ENCODE results near the gene TXNRD1. TPM values are rescaled to one million over a fixed set of nuclear protein-coding genes. Genes with fewer than 3 reads are reported as not detected.
A peak's percentile ranks its signal among the peaks of the same experiment; 100 is the strongest.

The TXNRD1 gene
- total and polyA plus RNA-seq, 2 of the 8 experiments (the other 6 are each of a cell fraction or from before 2014, with no cell fraction given), result 56.8 to 127 TPM

DNA sequence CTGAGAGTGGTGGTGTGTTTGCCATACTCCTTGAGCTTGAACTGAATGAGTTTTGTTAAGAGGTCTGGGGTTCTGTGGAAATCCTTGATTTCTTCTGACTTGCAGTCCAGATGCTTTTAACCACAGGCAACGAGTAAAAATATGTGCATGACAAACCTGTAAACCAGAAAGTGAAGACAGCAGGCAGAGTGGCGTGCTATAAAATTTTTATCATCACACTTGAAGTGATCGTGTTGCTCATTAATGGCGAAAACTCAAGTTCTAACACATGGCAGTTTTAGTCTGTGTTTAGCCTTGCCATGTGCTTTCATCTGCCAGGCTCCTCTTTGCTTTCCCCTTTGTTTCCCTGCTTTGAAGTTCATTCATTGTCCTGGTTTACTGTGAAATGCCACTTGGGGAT, 28.0 kb downstream of the TXNRD1 start:
- no peak overlapping the region for H3K9ac ChIP-seq (replicated peaks in 1 of 4; ENCODE audit: extremely low read depth in 1 of 4, low read depth in 3 of 4, low read length in 3 of 4)
- H3K56ac ChIP-seq (replicated peaks; ENCODE audit: insufficient read length, low read depth, low read length), result no peak overlapping the region
- ChIA-PET CTCF (ENCODE audit: partially characterized antibody) (no interaction called here), POLR2A (ENCODE audit: partially characterized antibody) (interaction anchor here (3.7 kb wide), 1 partner anchor 44 kb away, joined by 12 read pairs; no protein-coding TSS in a partner anchor)
- H4K5ac ChIP-seq (ENCODE audit: insufficient read length, low read depth, low read length), result no peak overlapping the region
- H3K4me1 ChIP-seq (replicated peaks in 1 of 4; ENCODE audit: control insufficient read depth in 3 of 4, insufficient read depth in 4 of 4, low read length in 3 of 4), result no peaks in the 10 kb centered on the region
- 0 out of 2 replicates have a peak overlapping the region, but pooled peaks have one; percentile 26 for H2AFZ ChIP-seq (ENCODE audit: low read length)
- H4K20me1 ChIP-seq (replicated peaks in 1 of 2; ENCODE audit: control insufficient read depth in 1 of 2, insufficient read depth in 2 of 2, low read length in 2 of 2), result no peaks in the 10 kb centered on the region
- H3K79me1 ChIP-seq (ENCODE audit: low read depth, low read length), result no peaks in the 10 kb centered on the region
- no peak overlapping the region for H2BK5ac ChIP-seq (ENCODE audit: low read depth, low read length)
- no peak overlapping the region for H3K14ac ChIP-seq (ENCODE audit: insufficient read length)
- no peak overlapping the region for H2BK20ac ChIP-seq (ENCODE audit: low read length)
- H3K23ac ChIP-seq (ENCODE audit: insufficient read length), result no peak overlapping the region
- H3K4me3 ChIP-seq (ENCODE audit: extremely low read depth in 1 of 4, insufficient read depth in 2 of 4, low read depth in 3 of 4, low read length in 4 of 4), result no peak overlapping the region
- TF ChIP-seq, protein P1, sequence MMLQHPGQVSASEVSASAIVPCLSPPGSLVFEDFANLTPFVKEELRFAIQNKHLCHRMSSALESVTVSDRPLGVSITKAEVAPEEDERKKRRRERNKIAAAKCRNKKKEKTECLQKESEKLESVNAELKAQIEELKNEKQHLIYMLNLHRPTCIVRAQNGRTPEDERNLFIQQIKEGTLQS (IDR thresholded peaks at IDR 0.05; ENCODE audit: insufficient read depth, low read depth, low read length), result no peak
- TF ChIP-seq, protein P2, sequence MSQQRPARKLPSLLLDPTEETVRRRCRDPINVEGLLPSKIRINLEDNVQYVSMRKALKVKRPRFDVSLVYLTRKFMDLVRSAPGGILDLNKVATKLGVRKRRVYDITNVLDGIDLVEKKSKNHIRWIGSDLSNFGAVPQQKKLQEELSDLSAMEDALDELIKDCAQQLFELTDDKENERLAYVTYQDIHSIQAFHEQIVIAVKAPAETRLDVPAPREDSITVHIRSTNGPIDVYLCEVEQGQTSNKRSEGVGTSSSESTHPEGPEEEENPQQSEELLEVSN (IDR thresholded peaks at IDR 0.05), result no peak
- no peaks in the 10 kb centered on the region for H3K36me3 ChIP-seq (ENCODE audit: control insufficient read depth in 2 of 4, insufficient read depth in 4 of 4, low read length in 3 of 4)
- no peak overlapping the region for H4K91ac ChIP-seq (replicated peaks; ENCODE audit: insufficient read length, low read length)
- H2BK12ac ChIP-seq (ENCODE audit: low read depth, low read length), result no peak overlapping the region
- H3K23me2 ChIP-seq (ENCODE audit: low read depth, low read length), result no peaks in the 10 kb centered on the region
- no peak overlapping the region for H3K27ac ChIP-seq (ENCODE audit: low read depth, low read length)
- H4K8ac ChIP-seq (ENCODE audit: extremely low read depth, insufficient read depth, low read length), result no peak overlapping the region
- DNase-seq (ENCODE audit: low read depth in 1 of 2, low spot score in 2 of 2) (no peak), FAIRE-seq (no peak)
- H2BK15ac ChIP-seq (ENCODE audit: low read length), result no peak overlapping the region
- no peaks in the 10 kb centered on the region for H3K79me2 ChIP-seq (ENCODE audit: control insufficient read depth in 1 of 2, insufficient read depth in 2 of 2, low read length in 2 of 2)
- H3K27me3 ChIP-seq (replicated peaks in 1 of 4; ENCODE audit: control insufficient read depth in 3 of 4, extremely low read depth in 1 of 4, insufficient read depth in 3 of 4, low read length in 3 of 4), result no peaks in the 10 kb centered on the region
- H3K9me3 ChIP-seq (ENCODE audit: insufficient read depth in 2 of 2, low read depth in 1 of 2, low read length in 1 of 2), result no peaks in the 10 kb centered on the region
- 71% methylated on average over 4 of the region's 4 CpGs; no CpG with 5 or more reads in 1 of the 2 experiments for WGBS, 2 experiments (ENCODE audit: extremely low coverage in 1 of 2, insufficient coverage in 1 of 2, insufficient read length in 1 of 2, insufficient replicate concordance in 2 of 2, low coverage in 1 of 2, low lambda C conversion rate in 2 of 2, missing lambda C conversion rate in 1 of 2)
- no peak overlapping the region for H3K4me2 ChIP-seq (ENCODE audit: insufficient read depth in 1 of 2, low read depth in 2 of 2, low read length in 2 of 2)
- H2AK5ac ChIP-seq (ENCODE audit: low read depth, low read length), result no peak overlapping the region
- H3K4ac ChIP-seq (replicated peaks; ENCODE audit: insufficient read length, low read depth, low read length), result no peak overlapping the region
- H2BK120ac ChIP-seq (replicated peaks; ENCODE audit: low read depth, low read length), result no peak overlapping the region
- no peak overlapping the region for H3K18ac ChIP-seq (ENCODE audit: extremely low read depth, low read length)

Data from H1 (cell line).